Breast epithelium (tissue), 4 donors: ENCODE data around the gene GPR61. TPM values are rescaled to one million over a fixed set of nuclear protein-coding genes. Genes with fewer than 3 reads are reported as not detected.

ENCODE experiments used
- DNase-seq, 2 donors: peaks; one replicate each; pipeline ENCODE4 v3.0.0-alpha.2; 2019; ENCODE audit warnings: low spot score in 2 of 2
- H3K27ac ChIP-seq, 2 donors: fragments of 200-600 bp; sonication (generic) in 1 of 2; one replicate each; pipeline ENCODE4 v1.5.1; 2016 to 2019; ENCODE audit warnings: mild to moderate bottlenecking in 1 of 2
- H3K27me3 ChIP-seq, 2 donors: fragments of 200-600 bp; sonication (generic) in 1 of 2; one replicate each; pipeline versions ENCODE4 v1.5.1 to v1.6.0; 2017 to 2019; ENCODE audit warnings: control low read depth in 1 of 2, mild to moderate bottlenecking in 1 of 2
- H3K36me3 ChIP-seq: fragments of 200-600 bp; one replicate; pipeline ENCODE4 v1.5.1; 2019
- H3K4me1 ChIP-seq, 2 donors: fragments of 200-600 bp; sonication (generic); one replicate each; pipeline ENCODE4 v1.5.1; 2016 to 2019; ENCODE audit warnings: control low read depth in 1 of 2
- H3K4me3 ChIP-seq, 3 donors: fragments of 200-600 bp; sonication (generic); 1 replicate in 2 of 3; 2 replicates in 1 of 3; pipeline ENCODE4 v1.5.1; 2016 to 2019; ENCODE audit warnings: mild to moderate bottlenecking in 3 of 3, moderate library complexity in 2 of 3
- H3K9me3 ChIP-seq, 2 donors: fragments of 200-600 bp; sonication (generic) in 1 of 2; one replicate each; pipeline ENCODE4 v1.5.1; 2016 to 2019; ENCODE audit warnings: control low read depth in 1 of 2
- CTCF ChIP-seq, 3 donors: fragments of 450-650 bp; IDR thresholded peaks; one replicate each; pipeline ENCODE4 v1.5.1; 2016 to 2017; ENCODE audit warnings: antibody characterized with exemption in 3 of 3, mild to moderate bottlenecking in 3 of 3, moderate library complexity in 3 of 3
- POLR2A ChIP-seq: fragments of 450-650 bp; IDR thresholded peaks from one replicate; pipeline ENCODE4 v1.6.1; 2016; ENCODE audit warnings: antibody characterized with exemption, mild to moderate bottlenecking, moderate library complexity
- POLR2AphosphoS5 ChIP-seq, 3 donors: sonication (generic); formaldehyde crosslinking; IDR thresholded peaks; one replicate each; pipeline ENCODE4 v1.6.1; 2017; ENCODE audit warnings: antibody characterized with exemption in 3 of 3
- intact Hi-C: fragments of 100-400 bp; cut with DNase I; formaldehyde crosslinking; loops from one replicate; pipeline ENCODE4 v1.15.1; 2023; ENCODE audit warnings: low total_unique reads
- total RNA-seq, 3 donors: library from RNA; depleted of rRNA; stranded (reverse); fragments of >200 nt; gene quantifications; one replicate each; pipeline ENCODE4 v1.1.0, GENCODE V29; 2016

GPR61 gene
- total RNA-seq, 3 donors from 2014 or later = not detected

GRCh38 chr1:109492779-109493178, 46.9 kb upstream of the GPR61 start:
- H3K27me3 ChIP-seq = no peaks in the 10 kb centered on the region
- H3K4me1 ChIP-seq = no peaks in the 10 kb centered on the region
- no peak overlapping the region for H3K4me3 ChIP-seq
- no peak overlapping the region for H3K27ac ChIP-seq
- DNase-seq = no peak
- intact Hi-C loops = loop anchor here (5.0 kb wide), 1 partner anchor 40 kb away; no protein-coding TSS in a partner anchor
- TF ChIP-seq CTCF (IDR thresholded peaks at IDR 0.05) = no peak
- peaks cover 5% of the 10 kb centered on the region for H3K36me3 ChIP-seq
- no peaks in the 10 kb centered on the region for H3K9me3 ChIP-seq

DNA sequence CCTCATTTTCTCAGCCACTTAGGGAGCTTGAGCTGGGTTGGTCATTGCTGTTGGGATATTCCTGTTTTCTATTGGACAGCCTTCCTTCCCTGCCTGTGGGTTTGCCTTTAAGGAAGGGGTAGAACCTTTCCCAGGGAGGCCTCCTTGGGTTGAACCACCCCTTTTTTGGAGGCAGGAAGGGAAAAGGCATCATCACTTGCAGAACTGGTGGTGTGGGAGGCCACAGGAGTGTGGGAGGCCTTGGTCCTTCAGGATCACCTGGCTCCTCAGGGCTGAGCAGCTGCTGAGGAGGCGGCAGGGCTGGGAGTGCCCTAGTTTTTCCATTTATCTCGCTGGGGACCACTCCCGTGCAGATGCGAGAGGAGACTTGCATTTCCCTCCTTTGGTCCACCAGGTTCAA, 46.4 kb upstream of the GPR61 start:
- intact Hi-C loops = loop anchor here (5.0 kb wide), 1 partner anchor 39 kb away; no protein-coding TSS in a partner anchor
- H3K4me1 ChIP-seq = no peaks in the 10 kb centered on the region
- no peak for TF ChIP-seq POLR2A
- TF ChIP-seq CTCF (IDR thresholded peaks at IDR 0.05) = no peak
- no peak for TF ChIP-seq POLR2AphosphoS5 (IDR thresholded peaks at IDR 0.05)
- no peak for DNase-seq
- H3K9me3 ChIP-seq = no peaks in the 10 kb centered on the region
- H3K27ac ChIP-seq = peak overlapping the region; percentile 60 to 74
- H3K4me3 ChIP-seq = peak overlapping the region in 1 of 3 donors; percentile 87
- H3K27me3 ChIP-seq = no peaks in the 10 kb centered on the region
- H3K36me3 ChIP-seq = peaks cover 5% of the 10 kb centered on the region

- Histone ChIP-seq H3K36me3 (peaks cover 3% of the 10 kb centered on the region), H3K27me3 (no peaks in the 10 kb centered on the region), H3K27ac (peak within 1 kb of the TSS; percentile 60 to 74), H3K4me1 (no peaks in the 10 kb centered on the region), H3K9me3 (no peaks in the 10 kb centered on the region), H3K4me3 (peak within 1 kb of the TSS; percentile 85 to 87 (median 86))
- peak; percentile 77 to 85 for DNase-seq
- TF ChIP-seq CTCF (IDR thresholded peaks at IDR 0.05) (peak; percentile 69 to 91 (median 88)), POLR2A (no peak), POLR2AphosphoS5 (IDR thresholded peaks at IDR 0.05) (peak; percentile 42 to 78 (median 63))
- intact Hi-C loops = loop anchor here (5.0 kb wide), 1 partner anchor 38 kb away; no protein-coding TSS in a partner anchor
Observed at GRCh38 chr1:109493805-109494539, 45.7 kb upstream of the GPR61 start, which contains the start of gene CYB561D1. TSS of gene CYB561D1 (plus strand) at chr1:109494094. CDS start at chr1:109494140, 46 bp downstream.

DNA sequence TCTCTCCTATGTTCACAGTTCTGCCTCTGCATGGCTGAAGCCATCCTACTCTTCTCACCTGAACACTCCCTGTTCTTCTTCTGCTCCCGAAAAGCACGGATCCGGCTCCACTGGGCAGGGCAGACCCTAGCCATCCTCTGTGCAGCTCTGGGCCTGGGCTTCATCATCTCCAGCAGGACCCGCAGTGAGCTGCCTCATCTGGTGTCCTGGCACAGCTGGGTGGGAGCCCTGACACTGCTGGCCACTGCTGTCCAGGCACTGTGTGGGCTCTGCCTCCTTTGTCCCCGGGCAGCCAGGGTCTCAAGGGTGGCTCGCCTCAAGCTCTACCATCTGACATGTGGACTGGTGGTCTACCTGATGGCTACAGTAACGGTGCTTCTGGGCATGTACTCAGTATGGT, 43.9 kb upstream of the GPR61 start:
- intact Hi-C loops = no loop called here
- TF ChIP-seq POLR2A (no peak), POLR2AphosphoS5 (IDR thresholded peaks at IDR 0.05) (no peak), CTCF (IDR thresholded peaks at IDR 0.05) (no peak)
- H3K9me3 ChIP-seq = no peaks in the 10 kb centered on the region
- no peaks in the 10 kb centered on the region for H3K27me3 ChIP-seq
- no peaks in the 10 kb centered on the region for H3K36me3 ChIP-seq
- no peak overlapping the region for H3K4me3 ChIP-seq
- no peak for DNase-seq
- no peaks in the 10 kb centered on the region for H3K4me1 ChIP-seq
- no peak overlapping the region for H3K27ac ChIP-seq

DNA sequence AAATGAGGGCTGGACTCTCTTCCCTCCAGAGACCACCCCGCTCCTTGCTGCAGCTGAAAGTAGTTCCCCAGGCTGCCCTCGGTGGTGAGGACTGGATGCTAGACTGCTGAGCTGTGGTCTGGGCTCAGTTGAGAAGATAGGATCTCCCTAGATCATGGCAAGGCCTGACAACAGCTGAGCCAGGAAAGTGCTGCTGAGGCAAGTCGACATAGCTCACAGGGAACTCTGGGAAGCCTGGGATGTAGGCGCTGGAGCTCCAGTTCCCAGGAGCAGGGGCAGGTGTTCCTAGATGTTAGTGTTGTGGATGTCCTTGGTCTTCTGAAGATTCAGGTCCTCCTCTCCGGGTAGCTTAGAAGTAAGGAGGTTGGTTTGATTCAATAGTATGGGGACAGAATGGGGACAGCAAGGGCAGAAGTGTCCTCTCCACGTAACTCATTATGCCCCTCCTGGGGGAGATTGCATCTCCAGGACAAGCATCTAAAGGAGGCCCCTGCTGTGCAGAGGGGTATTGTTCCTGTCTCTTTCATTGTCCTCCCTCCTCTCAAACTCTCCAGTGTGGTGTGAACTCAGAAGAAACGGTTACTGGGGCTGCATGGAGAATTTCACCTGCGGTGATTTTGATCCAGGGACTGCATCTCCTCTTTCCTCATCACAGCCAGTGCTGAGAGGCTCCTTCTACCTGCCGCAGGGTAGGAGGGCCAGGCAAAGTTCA, 42.1 kb upstream of the GPR61 start:
- TF ChIP-seq POLR2AphosphoS5 (IDR thresholded peaks at IDR 0.05) = no peak
- TF ChIP-seq POLR2A = no peak
- no peak for TF ChIP-seq CTCF (IDR thresholded peaks at IDR 0.05)
- H3K4me3 ChIP-seq = no peak overlapping the region
- DNase-seq = no peak
- no peaks in the 10 kb centered on the region for H3K4me1 ChIP-seq
- no peak overlapping the region for H3K27ac ChIP-seq
- no peaks in the 10 kb centered on the region for H3K9me3 ChIP-seq
- no peaks in the 10 kb centered on the region for H3K27me3 ChIP-seq
- intact Hi-C loops = no loop called here
- no peaks in the 10 kb centered on the region for H3K36me3 ChIP-seq
